ENCODE data around the gene SLC9B2. TPM values are rescaled to one million over a fixed set of nuclear protein-coding genes. Genes with fewer than 3 reads are reported as not detected.
A peak's percentile ranks its signal among the peaks of the same experiment; 100 is the strongest.
"Not testable (repeated sequence)": the region's sequence is repeated elsewhere in the genome, so short reads cannot be mapped to it uniquely, and the experiment has no call there.

The SLC9B2 gene
- total RNA-seq, 4 donors from 2014 or later: 16.9 to 56.1 (median 24.7) TPM

GRCh38 chr4:103011378-103012025, 65.1 kb downstream of the SLC9B2 start:
- ATAC-seq (ENCODE audit: low FRiP score): peak; percentile 76
- no peak for TF ChIP-seq CTCF (IDR thresholded peaks at IDR 0.05)
- no peak for DNase-seq (ENCODE audit: low spot score)

GRCh38 chr4:103010804-103011203, 65.8 kb downstream of the SLC9B2 start:
- no peak for ATAC-seq (ENCODE audit: low FRiP score)
- no peak for TF ChIP-seq CTCF (IDR thresholded peaks at IDR 0.05)
- DNase-seq (ENCODE audit: low spot score): no peak

GRCh38 chr4:103008875-103009729, 67.5 kb downstream of the SLC9B2 start:
- no peak for DNase-seq (ENCODE audit: low spot score)
- peak; percentile 39 for ATAC-seq (ENCODE audit: low FRiP score)
- TF ChIP-seq CTCF (IDR thresholded peaks at IDR 0.05): no peak

- ATAC-seq (ENCODE audit: low FRiP score): no peak
- DNase-seq (ENCODE audit: low spot score): no peak
- no peak for TF ChIP-seq CTCF (IDR thresholded peaks at IDR 0.05)
Measured at GRCh38 chr4:103002551-103002950, 74.0 kb downstream of the SLC9B2 start.

GRCh38 chr4:102994803-102995202, 81.8 kb downstream of the SLC9B2 start:
- no peak for ATAC-seq (ENCODE audit: low FRiP score)
- no peak for TF ChIP-seq CTCF (IDR thresholded peaks at IDR 0.05)
- no peak for DNase-seq (ENCODE audit: low spot score)

GRCh38 chr4:102993985-102994384, 82.6 kb downstream of the SLC9B2 start:
- not testable (repeated sequence) for ATAC-seq (ENCODE audit: low FRiP score); DNase-seq (ENCODE audit: low spot score)

- no peak for TF ChIP-seq CTCF (IDR thresholded peaks at IDR 0.05)
- ATAC-seq (ENCODE audit: low FRiP score): no peak
- no peak for DNase-seq (ENCODE audit: low spot score)
Measured at GRCh38 chr4:102988429-102989020, 88.0 kb downstream of the SLC9B2 start.
